Measurements from ENCODE around the gene BORCS5.

DNA sequence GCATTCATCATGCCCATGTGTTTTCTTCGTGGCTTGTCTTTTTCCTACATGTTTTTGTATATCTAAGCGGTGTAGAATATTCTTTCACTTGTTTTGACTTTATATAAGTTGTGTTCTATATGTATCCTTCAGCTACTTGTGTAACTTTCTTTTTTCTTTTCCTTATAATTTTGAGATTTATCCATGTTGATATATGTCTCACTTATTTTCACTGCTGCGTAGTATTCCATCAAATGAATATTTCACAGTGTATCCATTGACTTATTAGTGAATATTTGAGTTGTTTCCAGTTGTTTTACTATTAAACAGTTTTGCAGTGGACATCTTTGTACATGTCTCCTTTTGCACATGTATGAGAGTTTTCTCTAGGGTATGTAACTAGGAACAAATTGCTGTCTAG is 43.9 kb downstream of the BORCS5 start:
- TF ChIP-seq, protein P1, sequence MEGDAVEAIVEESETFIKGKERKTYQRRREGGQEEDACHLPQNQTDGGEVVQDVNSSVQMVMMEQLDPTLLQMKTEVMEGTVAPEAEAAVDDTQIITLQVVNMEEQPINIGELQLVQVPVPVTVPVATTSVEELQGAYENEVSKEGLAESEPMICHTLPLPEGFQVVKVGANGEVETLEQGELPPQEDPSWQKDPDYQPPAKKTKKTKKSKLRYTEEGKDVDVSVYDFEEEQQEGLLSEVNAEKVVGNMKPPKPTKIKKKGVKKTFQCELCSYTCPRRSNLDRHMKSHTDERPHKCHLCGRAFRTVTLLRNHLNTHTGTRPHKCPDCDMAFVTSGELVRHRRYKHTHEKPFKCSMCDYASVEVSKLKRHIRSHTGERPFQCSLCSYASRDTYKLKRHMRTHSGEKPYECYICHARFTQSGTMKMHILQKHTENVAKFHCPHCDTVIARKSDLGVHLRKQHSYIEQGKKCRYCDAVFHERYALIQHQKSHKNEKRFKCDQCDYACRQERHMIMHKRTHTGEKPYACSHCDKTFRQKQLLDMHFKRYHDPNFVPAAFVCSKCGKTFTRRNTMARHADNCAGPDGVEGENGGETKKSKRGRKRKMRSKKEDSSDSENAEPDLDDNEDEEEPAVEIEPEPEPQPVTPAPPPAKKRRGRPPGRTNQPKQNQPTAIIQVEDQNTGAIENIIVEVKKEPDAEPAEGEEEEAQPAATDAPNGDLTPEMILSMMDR (IDR thresholded peaks at IDR 0.05; ENCODE audit: insufficient read depth, low read length) = no peak
- TF ChIP-seq, protein P2, sequence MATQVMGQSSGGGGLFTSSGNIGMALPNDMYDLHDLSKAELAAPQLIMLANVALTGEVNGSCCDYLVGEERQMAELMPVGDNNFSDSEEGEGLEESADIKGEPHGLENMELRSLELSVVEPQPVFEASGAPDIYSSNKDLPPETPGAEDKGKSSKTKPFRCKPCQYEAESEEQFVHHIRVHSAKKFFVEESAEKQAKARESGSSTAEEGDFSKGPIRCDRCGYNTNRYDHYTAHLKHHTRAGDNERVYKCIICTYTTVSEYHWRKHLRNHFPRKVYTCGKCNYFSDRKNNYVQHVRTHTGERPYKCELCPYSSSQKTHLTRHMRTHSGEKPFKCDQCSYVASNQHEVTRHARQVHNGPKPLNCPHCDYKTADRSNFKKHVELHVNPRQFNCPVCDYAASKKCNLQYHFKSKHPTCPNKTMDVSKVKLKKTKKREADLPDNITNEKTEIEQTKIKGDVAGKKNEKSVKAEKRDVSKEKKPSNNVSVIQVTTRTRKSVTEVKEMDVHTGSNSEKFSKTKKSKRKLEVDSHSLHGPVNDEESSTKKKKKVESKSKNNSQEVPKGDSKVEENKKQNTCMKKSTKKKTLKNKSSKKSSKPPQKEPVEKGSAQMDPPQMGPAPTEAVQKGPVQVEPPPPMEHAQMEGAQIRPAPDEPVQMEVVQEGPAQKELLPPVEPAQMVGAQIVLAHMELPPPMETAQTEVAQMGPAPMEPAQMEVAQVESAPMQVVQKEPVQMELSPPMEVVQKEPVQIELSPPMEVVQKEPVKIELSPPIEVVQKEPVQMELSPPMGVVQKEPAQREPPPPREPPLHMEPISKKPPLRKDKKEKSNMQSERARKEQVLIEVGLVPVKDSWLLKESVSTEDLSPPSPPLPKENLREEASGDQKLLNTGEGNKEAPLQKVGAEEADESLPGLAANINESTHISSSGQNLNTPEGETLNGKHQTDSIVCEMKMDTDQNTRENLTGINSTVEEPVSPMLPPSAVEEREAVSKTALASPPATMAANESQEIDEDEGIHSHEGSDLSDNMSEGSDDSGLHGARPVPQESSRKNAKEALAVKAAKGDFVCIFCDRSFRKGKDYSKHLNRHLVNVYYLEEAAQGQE (IDR thresholded peaks at IDR 0.05; ENCODE audit: insufficient replicate concordance, low read depth) = no peak
- no peak for TF ChIP-seq POLR2AphosphoS5 (IDR thresholded peaks at IDR 0.05; ENCODE audit: low read depth)
- TF ChIP-seq GABPA (IDR thresholded peaks at IDR 0.05; ENCODE audit: low read depth) = no peak
- no peak for TF ChIP-seq SPI1 (IDR thresholded peaks at IDR 0.05; ENCODE audit: borderline replicate concordance, low read depth)

Data from HL-60 (cell line).